GM20431 (cell line): ENCODE measurements around the gene SULT1A1.
"Not testable (repeated sequence)": the region's sequence is repeated elsewhere in the genome, so short reads cannot be mapped to it uniquely, and the experiment has no call there.

Experiments used
- in situ Hi-C: fragments of 300-500 bp; cut with MseI, MboI; formaldehyde crosslinking; loops from one replicate; pipeline ENCODE4 v1.15.0; 2020; ENCODE audit warnings: low sequenced_read_pairs; ENCODE audit not compliant: unreplicated experiment

Gene SULT1A1

DNA sequence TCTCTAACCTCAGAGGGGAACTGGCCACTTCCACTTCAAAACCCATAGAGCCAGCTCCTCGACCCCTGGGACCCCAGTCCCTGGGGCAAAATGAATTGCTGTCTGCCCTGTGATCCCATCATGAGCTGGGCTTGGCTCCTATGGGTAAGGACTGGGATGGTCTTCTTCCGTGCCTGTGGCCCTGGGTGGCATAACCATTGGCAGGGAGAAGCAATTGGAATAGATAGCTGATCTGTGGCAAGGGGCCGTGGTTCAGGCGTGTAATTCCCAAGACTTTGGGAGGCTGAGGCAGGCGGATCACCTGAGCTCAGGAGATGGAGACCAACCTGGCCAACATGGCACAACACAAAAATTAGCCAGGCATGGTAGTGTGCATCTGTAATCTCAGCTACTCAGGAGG is 17.3 kb downstream of the SULT1A1 start:
- in situ Hi-C loops, result no loop called here

DNA sequence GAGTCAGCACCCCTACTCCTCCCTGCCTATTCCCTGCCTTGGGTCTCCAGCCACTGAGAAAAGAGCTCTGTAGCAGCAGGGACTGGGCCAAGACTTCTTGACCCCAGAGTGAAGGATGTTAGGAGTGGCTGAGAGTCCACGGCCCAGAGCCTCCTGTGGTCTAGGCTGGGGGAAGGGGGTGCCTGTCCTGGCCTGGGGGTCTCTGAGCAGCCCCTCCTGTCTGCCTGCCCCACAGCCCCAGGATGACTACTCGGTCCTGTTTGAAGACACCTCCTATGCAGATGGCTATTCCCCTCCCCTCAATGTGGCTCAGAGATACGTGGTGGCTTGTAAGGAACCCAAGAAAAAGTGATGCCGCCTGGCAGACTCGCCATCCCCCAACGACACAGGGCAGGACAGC is 18.5 kb downstream of the SULT1A1 start:
- in situ Hi-C loops, result no loop called here

DNA sequence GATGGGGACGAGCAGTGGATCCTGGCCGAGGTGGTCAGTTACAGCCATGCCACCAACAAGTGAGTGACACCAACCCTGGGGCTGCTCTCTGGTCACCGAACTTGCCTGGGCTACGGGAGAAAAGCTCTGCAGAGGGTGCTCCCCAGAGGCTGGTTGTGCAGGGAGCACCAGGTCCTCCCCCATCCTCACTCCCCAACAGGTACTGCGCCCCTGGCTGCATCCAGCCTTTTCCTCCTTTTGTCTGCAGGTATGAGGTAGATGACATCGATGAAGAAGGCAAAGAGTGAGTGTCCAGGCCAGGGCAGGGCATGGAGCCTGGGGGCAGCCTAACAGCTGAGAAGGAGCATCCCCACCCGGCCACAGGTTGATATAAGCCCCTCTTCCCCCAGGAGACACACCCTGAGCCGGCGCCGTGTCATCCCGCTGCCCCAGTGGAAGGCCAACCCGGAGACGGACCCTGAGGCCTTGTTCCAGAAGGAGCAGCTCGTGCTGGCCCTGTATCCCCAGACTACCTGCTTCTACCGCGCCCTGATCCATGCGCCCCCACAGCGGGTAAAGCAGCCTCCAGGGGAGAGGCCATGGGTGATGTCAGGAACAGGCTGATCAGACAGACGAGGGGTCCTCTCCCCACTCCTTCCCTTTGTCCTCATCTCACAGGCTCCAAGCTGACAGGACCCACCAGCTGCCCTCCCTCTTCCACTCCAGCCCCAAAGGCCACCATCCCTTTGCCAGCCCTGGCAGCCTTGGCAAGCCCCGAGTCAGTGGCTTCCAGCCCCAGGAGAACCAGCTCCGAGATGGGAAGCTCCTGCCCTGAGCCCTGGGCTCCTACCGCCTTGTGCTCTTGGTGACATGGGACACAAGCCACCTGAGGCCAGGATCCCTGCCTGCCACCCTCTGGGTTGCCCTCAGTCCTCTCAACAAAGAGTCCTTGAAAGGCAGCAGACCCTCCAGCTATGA is 19.2 kb downstream of the SULT1A1 start:
- in situ Hi-C loops, result no loop called here

DNA sequence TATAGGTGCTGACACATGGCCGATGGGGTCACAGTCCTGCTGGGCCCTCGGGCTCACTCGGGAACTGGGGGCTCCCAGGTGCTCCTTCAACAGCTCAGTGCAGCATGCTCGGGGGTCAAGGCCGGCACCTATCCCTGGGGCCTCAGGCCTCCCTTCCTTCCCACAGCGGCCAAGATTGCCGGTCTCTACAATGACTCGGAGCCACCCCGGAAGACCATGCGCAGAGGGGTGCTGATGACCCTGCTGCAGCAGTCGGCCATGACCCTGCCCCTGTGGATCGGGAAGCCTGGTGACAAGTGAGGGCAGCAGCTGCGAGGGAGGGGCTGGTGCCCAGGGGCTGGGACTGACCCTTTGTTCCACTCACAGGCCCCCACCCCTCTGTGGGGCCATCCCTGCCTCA is 19.9 kb downstream of the SULT1A1 start:
- in situ Hi-C loops, result no loop called here

DNA sequence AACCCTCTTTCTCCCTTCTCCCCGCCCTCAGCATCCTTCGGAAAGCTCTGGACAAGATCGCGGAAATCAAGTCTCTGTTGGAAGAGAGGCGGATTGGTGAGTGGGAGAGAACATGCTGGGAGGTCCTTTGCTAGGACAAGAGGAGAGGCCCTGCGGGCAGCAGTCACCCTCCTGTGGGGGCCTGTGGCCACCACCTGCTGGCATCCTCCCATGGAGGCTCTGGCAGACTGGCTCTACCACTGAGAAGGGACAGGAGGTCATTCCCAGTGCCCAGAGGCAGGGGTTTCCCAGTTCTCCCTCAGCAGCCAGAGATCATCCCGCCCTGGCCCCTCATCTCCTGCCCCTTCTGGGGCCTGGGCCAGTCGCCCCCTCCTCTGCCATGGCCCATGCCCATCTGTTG is 20.8 kb downstream of the SULT1A1 start:
- in situ Hi-C loops, result no loop called here

DNA sequence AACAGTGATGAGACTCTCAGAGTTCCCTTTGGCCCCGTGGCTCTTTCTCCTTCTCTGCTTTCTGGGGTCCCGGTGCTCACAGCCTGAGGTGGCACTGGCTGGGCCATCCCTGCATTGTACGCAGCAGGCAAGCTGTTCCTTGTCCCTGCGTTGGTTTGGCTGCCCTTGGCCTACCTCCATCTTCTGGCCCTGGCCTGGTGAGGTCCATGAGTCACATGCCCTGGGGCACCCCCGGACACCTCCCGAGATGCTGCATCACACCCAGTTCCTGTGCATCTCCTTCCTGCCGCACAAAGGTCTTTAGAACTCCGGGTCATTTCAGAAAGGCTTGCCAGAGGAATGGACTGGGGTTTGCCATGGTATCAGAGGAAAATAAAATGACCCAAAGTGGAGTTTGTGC is 22.5 kb downstream of the SULT1A1 start:
- in situ Hi-C loops, result no loop called here

DNA sequence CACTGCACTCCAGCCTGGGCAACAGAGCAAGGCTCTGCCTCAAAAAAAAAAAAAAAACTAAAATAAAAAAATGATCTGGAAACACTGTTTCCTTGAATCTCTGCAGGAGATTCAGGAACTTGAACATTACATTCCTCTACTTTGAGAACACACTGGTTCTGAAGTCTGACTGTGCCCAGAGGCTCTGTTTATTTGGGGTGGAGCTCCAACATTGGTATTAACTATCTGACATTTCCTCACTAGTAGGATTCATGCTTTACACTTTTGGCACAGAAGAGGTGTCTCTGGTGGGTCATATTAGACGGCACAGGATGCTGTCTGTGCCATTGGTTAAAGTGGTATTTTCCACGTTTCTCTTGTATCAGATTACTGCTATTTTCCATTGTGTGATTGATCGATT is 23.4 kb downstream of the SULT1A1 start:
- in situ Hi-C loops, result no loop called here

DNA sequence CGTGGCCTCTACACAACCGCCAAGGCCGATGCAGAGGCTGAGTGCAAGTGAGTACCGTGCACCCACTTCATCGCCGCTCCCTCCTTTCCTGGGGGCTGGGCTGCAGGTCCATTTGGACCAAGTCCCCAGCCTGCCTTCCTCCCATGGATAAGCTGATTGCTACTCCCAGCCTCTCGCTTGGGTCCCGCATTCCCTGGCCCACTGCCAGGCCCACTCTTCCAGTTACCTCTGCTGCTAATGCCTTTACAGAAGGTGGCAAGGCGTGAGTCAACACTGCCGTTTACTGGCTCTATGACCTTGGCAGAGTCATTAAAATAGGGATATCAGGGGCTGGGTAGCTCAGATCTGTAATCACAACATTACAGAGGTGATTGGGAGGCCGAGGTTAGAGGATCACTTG is 24.2 kb downstream of the SULT1A1 start:
- in situ Hi-C loops, result no loop called here

DNA sequence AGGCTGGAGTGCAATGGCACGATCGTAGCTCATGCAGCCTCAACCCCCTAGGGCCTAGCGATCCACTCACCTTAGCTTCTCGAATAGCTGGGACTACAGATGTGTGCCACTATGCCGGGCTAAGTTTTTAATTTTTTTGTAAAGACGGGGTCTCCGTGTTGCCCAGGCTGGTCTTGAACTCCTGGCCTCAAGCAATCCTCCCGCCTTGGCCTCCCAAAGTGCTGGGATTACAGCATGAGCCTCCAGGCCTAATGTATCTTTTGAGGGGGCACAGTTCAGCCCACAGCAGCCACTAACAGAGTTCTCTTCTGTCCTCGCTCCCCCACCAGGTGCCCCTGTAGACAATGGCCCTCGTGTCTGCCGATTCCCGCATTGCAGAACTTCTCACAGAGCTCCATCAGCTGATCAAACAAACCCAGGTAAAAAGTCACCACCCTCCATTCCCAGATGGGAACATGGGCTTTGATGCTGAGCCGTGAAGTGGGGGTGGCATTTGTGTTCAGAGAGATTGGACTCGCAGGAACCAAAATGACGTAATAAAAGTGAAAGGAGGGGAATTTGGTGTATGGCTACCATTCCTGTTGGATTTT is 29.0 kb downstream of the SULT1A1 start:
- in situ Hi-C loops, result no loop called here

DNA sequence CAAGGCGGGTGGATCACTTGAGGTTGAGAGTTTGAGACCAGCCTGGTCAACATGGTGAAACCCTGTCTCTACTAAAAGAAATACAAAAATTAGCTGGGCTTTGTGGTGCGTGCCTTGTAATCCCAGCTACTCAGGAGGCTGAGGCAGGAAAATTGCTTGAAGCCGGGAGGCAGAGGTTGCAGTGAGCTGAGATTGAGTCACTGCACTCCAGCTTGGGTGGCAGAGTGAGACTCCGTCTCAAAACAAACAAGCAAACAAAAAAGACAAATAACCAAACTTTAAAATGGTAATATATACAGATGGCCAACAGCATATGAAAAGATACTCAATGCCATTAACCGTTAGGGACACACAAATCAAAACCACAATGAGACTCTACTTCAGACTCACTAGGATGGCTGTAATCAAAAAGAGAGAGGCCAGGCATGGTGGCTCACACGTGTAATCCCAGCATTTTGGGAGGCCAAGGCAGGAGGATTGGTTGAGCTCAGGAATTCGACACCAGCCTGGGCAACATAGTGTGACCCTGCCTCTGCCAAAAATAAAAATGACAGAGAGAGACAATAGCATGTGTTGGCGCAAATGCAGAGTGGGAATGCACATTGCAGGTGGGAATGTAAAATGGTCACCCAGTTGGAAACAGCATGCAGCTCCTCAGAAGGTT is 34.3 kb downstream of the SULT1A1 start:
- in situ Hi-C loops, result no loop called here

DNA sequence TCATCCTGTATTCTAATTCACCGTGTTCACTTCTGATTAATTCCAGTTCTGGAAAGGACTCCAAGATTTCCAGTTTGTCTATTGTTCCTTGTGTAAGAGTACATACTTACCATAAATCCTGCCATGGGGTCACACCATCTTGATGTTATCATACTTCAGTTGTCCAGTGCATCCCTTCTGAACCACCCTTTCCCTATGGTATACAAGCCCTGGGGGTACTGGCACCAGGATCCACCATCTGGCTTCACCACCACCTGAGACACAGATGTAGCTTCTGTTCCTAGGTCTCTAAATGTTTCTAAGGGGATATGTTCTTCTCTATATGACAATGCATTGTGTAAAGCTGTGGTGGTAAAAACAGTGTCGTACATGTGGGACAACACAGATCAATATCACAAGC is 34.9 kb downstream of the SULT1A1 start:
- in situ Hi-C loops, result no loop called here

DNA sequence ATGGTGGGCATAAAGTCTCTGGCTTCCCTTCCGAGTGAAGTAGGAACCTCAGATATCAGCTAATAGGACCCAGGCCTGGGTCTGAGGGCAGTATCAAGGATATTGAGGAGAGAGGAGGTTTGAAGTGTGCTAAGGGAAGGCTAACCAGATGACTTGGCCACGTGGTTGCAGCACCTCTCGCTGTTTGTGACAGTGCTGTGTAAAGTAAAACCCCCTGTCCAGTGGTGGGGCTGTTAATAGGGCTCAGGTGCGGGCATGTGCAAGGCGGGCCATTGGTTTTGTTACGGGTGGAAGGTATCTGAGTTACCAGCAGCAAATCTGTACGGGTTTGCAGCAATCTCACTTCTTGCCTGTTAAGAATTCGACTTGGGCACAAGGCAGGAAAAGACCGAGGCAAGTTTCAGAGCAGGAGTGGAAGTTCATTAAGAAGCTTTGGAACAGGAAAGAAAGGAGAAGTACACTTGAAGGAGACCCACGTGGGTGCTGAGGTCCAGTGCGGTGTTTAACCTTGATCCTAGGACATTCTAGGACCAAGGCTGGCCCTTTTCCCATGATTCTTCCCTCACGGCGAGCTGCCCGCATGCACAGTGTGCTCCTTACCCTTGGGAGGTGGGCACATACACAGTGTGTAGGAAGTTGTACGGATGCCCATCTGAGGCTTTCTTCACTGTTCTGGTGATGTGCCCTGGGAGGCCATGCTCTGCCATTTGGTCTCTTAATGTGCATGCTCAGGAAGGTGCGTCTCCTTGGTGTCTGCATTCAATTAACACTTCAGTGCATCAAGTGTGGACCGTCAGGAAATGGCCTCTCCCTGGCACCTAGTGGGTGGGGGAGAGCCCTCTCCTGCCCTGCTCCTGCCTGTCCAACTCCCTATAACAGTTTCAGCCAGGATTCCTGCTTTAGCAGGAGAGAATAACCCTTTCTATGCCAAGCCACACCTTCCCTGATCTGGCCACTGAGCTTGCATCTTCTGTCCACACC is 35.8 kb downstream of the SULT1A1 start:
- in situ Hi-C loops, result no loop called here

DNA sequence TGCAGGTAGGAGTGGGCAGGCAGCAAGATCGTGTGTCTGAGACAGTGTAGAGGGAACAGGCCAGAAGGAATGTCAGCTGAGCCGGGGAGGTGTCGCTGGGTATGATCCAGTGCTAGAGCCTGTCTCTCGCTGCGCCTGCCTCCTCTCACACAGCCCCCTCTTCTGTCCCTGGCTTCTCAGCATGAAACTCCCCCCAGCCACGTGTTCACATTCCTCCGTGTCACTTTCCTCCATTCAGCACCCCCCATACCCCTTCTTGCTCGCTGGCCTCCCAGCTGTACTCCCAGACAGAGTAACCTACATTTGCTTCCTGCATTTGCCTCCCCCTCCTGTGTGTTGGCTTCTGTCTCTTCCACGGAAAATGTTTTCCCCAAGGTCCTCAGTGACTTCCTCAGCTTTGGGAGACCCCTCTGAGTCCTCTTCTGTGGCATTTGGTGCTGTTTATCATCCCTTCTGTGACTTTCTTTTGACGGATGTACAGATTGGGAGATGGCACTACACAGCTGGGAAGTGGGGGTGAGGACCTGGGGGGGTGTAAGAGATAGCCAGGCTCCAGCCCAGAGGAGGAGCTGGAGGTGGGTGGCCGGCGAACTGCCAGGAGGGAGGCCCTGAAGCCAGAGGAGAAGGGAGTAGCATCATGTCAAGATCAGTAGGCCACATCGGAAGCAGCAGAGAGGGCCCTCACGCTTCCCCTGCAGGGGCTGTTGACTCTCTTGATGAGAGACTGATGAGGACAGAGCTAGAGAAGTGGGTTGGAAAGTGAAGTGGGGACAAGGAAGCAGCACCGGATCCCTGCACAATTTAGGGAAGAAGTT is 36.9 kb downstream of the SULT1A1 start:
- in situ Hi-C loops, result no loop called here

DNA sequence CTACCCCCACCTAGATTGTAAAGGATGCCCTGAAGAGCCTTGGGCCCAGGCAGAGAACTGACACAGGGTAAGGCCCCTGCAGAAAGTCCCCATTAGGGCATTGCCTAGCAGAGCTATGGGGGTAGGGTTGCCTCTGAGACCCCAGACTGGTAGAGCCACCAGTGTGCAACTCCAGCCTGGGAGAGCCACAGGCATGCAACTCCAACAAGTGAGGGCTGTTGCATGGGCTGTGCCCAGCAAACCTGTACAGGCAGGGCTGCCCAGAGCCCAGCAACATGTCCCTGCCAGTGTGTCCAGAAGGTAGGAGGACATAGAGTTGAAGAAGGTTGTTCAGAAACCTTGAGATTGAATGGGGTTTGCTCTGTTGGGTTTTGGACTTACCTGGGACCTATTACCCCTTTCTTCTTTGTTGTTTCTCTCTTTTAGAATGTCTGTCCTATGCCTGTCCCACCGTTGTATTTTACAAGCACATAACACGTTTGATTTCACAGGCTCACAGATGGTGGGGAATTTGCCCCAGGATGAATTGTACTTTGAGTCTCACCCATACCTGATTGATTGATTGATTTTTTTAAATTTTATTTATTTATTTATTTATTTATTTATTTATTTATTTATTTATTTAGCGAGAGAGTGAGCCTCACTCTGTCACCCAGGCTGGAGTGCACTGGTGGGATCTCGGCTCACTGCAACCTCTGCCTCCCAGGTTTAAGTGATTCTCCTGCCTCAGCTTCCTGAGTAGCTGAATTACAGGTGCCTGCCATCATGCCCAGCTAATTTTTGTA is 39.7 kb downstream of the SULT1A1 start:
- in situ Hi-C loops, result no loop called here

DNA sequence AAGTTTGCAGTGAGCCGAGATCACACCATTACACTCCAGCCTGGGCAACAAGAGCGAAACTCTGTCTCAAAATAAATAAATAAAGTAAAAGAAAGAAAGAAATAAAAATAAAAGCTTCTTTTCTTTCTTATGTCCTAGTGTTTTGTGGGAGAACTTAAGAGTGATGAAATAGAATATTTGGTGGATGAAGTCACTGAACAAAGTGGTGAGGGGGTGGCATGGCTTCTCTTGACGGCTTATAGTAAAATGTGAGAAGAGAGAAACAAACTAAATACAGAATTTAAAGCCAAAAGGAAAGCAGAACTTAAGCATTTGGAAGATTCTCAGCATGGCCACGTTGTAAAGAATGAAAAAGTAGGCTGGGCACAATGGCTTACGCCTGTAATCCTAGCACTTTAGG is 40.8 kb downstream of the SULT1A1 start:
- in situ Hi-C loops, result no loop called here

DNA sequence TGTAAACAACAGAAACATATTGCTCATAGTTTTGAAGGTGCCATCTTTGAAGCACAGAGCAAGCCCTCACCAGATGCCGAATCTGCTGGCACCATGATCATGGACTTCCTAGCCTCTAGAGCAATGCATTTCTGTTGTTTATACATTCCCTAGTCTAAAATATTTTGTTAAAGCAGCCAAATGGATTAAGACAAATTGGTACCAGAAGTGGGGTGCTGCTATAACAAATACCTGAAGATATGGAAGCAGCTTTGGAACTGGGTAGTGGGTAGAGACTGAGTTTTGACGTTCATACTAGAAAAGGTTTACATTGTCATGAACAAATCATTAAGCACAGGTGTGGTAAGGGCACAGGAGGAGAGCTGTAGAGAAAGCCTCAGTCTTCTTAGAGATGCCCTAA is 42.6 kb downstream of the SULT1A1 start:
- in situ Hi-C loops, result no loop called here

DNA sequence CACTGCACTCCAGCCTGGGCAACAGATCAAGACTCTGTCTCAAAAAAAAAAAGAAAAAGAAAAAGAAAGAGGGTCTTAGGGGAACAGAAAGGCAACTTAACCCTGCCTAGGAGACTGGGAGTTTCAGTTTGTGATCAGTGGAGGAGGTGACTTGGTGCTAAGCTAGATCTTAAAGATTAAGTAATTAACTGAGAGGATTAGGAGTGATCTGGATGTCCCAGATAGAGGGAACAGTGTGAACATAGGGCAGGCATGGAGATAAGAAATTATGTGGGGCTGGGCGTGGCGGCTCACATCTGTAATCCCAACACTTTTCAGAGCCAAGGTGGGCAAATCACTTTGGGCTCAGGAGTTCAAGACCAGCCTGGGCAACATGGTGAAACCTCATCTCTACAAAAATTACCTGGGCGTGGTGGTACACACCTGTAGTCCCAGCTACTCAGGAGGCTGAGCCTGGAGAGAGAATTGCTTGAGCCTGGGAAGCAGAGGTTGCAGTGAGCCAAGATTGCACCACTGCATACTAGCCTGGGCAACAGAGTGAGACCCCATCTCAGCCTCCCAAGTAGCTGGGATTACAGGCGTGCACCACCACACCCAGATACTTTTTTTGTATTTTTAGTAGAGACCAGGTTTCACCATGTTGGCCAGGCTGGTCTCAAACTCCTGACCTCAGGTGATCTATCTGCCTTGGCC is 43.5 kb downstream of the SULT1A1 start:
- in situ Hi-C loops, result not testable (repeated sequence)

DNA sequence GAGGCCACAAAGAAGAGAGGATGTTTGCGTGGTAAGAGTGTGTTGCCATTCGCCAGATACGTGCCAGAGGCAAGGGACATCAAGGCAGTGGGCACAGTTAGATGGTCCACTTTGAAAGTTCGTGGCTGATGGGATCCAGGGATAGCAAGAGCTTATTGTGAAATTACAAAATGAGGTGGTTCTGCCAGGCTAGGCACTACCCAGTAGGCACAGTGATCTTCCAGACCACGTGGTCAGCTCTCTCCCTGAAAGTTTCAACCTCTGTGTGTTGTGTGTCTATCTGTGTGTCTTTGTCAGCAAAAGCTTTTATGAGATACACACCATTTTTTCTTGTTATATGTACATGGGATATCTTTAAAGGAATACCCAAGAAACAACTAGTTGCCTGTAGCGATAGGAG is 46.6 kb downstream of the SULT1A1 start:
- in situ Hi-C loops, result no loop called here
